MCF 10A (cell line): ENCODE data around the gene OTOR. TPM values are rescaled to one million over a fixed set of nuclear protein-coding genes. Genes with fewer than 3 reads are reported as not detected.

Experiments used
- Bru-seq: library from RNA; stranded (reverse); fragments of 400-500 nt; gene quantifications from one replicate; lab custom pipeline; 2021; lab: Mats Ljungman, UMichigan
- BruChase-seq, 2 experiments: library from RNA; stranded (reverse); fragments of 400-500 nt; gene quantifications; one replicate each; lab custom pipeline; 2021; lab: Mats Ljungman, UMichigan
- BruUV-seq: library from RNA; stranded (reverse); fragments of 400-500 nt; replicated peaks from 2 replicates; lab custom pipeline; 2021; lab: Mats Ljungman, UMichigan
- CTCF ChIA-PET: fragments of 300-600 bp; sonication (Branson Sonifier 250); formaldehyde crosslinking; extraction: SDS; loops from one replicate; lab custom pipeline; 2021; ENCODE audit warnings: antibody characterized with exemption, inconsistent platforms; lab: Yijun Ruan, JAX
- POLR2A ChIA-PET: fragments of 300-600, 350-650 bp; sonication (Branson Sonifier 250); formaldehyde crosslinking; extraction: SDS; loops from one replicate; lab custom pipeline; 2020; ENCODE audit warnings: antibody characterized with exemption, inconsistent platforms; lab: Yijun Ruan, JAX
- DNase-seq: peaks from one replicate; pipeline ENCODE4 v3.0.0-alpha.2; 2018; ENCODE audit not compliant: unreplicated experiment
- H3K27ac Mint-ChIP-seq: one replicate; pipeline ENCODE4 v1.8.0; 2022; ENCODE audit warnings: mild to moderate bottlenecking, low read depth, mixed read lengths; ENCODE audit not compliant: unreplicated experiment
- H3K27me3 Mint-ChIP-seq: one replicate; pipeline ENCODE4 v1.8.0; 2022; ENCODE audit warnings: mixed read lengths; ENCODE audit not compliant: insufficient read depth, unreplicated experiment
- H3K36me3 Mint-ChIP-seq: one replicate; pipeline ENCODE4 v1.8.0; 2022; ENCODE audit warnings: mild to moderate bottlenecking, moderate library complexity, mixed read lengths; ENCODE audit not compliant: insufficient read depth, unreplicated experiment
- H3K4me1 Mint-ChIP-seq: one replicate; pipeline ENCODE4 v1.8.0; 2022; ENCODE audit warnings: mixed read lengths; ENCODE audit not compliant: insufficient read depth, unreplicated experiment
- H3K4me3 Mint-ChIP-seq: one replicate; pipeline ENCODE4 v1.8.0; 2022; ENCODE audit warnings: mild to moderate bottlenecking, moderate library complexity, mixed read lengths; ENCODE audit not compliant: unreplicated experiment
- H3K9me3 Mint-ChIP-seq: one replicate; pipeline ENCODE4 v1.8.0; 2022; ENCODE audit warnings: mixed read lengths; ENCODE audit not compliant: unreplicated experiment
- intact Hi-C: fragments of 100-400 bp; cut with micrococcal nuclease; formaldehyde crosslinking; loops from 2 replicates; pipeline ENCODE4 v1.14.1; 2022
- long read RNA-seq: library from polyadenylated mRNA; stranded (forward); transcript quantifications from one replicate; pipeline ENCODE4 v2.0.0, GENCODE V29; 2022
- total RNA-seq: library from RNA; stranded (reverse); gene quantifications from 2 replicates; pipeline ENCODE4 v1.2.3, GENCODE V29; 2022
- TF ChIP-seq, protein P1 (sequence below): fragments of 200-600 bp; IDR thresholded peaks from one replicate; pipeline ENCODE4 v1.8.0; 2022; ENCODE audit warnings: antibody characterized with exemption, mild to moderate bottlenecking; ENCODE audit not compliant: unreplicated experiment

OTOR gene, protein sequence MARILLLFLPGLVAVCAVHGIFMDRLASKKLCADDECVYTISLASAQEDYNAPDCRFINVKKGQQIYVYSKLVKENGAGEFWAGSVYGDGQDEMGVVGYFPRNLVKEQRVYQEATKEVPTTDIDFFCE
- total RNA-seq (not detected in 2 replicates), Bru-seq, nascent RNA (percentile 14 among the genes with signal in this experiment), BruChase-seq, experiment 1, labeled RNA remaining after a 6-hour chase (percentile 13 among the genes with signal in this experiment), BruChase-seq, experiment 2, labeled RNA remaining after a 2-hour chase (not detected)
- long read RNA-seq, result 0 reads

DNA sequence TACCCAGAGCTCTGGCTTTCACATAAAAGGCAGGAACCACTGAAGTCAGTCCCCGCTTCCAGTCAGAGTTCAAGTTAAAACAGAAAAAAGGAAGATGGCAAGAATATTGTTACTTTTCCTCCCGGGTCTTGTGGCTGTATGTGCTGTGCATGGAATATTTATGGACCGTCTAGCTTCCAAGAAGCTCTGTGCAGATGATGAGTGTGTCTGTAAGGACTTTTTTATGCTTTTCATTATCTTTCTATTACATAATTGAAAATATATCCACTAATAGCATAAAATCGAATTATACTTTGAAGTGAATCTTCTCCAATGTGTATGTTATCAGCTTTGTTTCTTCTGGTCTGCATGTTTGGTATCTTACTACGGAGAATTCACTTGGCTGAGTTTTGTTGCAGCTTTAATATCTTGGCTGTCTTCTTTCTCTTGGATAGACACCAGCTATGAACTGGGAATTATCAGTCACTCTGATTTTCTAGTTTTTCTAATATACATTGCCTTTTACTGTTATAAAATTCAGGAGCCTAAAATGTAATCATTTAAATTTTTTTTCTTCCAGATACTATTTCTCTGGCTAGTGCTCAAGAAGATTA is at the start of gene OTOR:
Gene OTOR, plus strand, starts transcription at position 51 of the 593 bp plus-strand sequence. Its CDS starts 44 bp downstream, at position 95.
- intact Hi-C loops, result no loop called here
- no peak within 1 kb of the TSS for H3K27ac Mint-ChIP-seq
- CTCF ChIA-PET, result interaction anchor here (0.6 to 6.8 kb wide), 3 partner anchors 13 to 1726 kb away, joined by 3 to 75 read pairs (median 3); no protein-coding TSS in a partner anchor

DNA sequence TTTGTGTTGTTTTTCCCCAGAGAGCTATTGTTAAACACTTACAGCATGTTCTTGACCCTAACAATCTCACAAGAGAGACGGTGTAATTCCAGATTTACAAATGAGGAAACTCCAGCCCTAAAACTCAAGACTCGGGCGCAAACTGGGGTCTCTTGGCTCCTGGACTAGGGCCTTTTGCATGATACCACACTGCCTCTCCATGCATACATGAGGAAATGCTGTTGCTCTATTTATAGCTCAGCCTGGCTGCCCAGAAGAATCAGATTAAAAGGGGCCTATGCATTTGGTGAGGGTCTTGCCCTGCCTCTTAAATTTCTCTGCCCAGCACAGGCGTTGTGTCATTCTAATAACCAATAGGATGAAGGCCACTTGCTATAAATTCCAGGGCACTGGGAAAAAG is 48.9 kb upstream of the OTOR start:
- intact Hi-C loops, result no loop called here
- no peaks in the 10 kb centered on the region for H3K36me3 Mint-ChIP-seq
- CTCF ChIA-PET, result interaction anchor here (0.6 to 1.2 kb wide), 3 partner anchors 11 to 62 kb away, joined by 3 to 4 read pairs (median 3); no protein-coding TSS in a partner anchor
- no peak for DNase-seq
- H3K27me3 Mint-ChIP-seq, result no peaks in the 10 kb centered on the region
- POLR2A ChIA-PET, result no interaction called here
- no peaks in the 10 kb centered on the region for H3K4me1 Mint-ChIP-seq
- no TSS peak for BruUV-seq
- H3K4me3 Mint-ChIP-seq, result no peak overlapping the region
- no peaks in the 10 kb centered on the region for H3K9me3 Mint-ChIP-seq
- H3K27ac Mint-ChIP-seq, result no peak overlapping the region
- TF ChIP-seq, protein P1, sequence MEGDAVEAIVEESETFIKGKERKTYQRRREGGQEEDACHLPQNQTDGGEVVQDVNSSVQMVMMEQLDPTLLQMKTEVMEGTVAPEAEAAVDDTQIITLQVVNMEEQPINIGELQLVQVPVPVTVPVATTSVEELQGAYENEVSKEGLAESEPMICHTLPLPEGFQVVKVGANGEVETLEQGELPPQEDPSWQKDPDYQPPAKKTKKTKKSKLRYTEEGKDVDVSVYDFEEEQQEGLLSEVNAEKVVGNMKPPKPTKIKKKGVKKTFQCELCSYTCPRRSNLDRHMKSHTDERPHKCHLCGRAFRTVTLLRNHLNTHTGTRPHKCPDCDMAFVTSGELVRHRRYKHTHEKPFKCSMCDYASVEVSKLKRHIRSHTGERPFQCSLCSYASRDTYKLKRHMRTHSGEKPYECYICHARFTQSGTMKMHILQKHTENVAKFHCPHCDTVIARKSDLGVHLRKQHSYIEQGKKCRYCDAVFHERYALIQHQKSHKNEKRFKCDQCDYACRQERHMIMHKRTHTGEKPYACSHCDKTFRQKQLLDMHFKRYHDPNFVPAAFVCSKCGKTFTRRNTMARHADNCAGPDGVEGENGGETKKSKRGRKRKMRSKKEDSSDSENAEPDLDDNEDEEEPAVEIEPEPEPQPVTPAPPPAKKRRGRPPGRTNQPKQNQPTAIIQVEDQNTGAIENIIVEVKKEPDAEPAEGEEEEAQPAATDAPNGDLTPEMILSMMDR, result no peak

More for the DNA sequence above, at the start of gene OTOR:
- DNase-seq, result no peak
- no peaks in the 10 kb centered on the region for H3K9me3 Mint-ChIP-seq
- H3K36me3 Mint-ChIP-seq, result no peaks in the 10 kb centered on the region
- BruUV-seq, result no TSS peak
- no peaks in the 10 kb centered on the region for H3K4me1 Mint-ChIP-seq
- H3K4me3 Mint-ChIP-seq, result no peak within 1 kb of the TSS
- no peaks in the 10 kb centered on the region for H3K27me3 Mint-ChIP-seq
- TF ChIP-seq, protein P1, result no peak
- POLR2A ChIA-PET, result interaction anchor here (0.7 to 1.1 kb wide), 2 partner anchors 11 to 13 kb away, joined by 4 read pairs; no protein-coding TSS in a partner anchor

DNA sequence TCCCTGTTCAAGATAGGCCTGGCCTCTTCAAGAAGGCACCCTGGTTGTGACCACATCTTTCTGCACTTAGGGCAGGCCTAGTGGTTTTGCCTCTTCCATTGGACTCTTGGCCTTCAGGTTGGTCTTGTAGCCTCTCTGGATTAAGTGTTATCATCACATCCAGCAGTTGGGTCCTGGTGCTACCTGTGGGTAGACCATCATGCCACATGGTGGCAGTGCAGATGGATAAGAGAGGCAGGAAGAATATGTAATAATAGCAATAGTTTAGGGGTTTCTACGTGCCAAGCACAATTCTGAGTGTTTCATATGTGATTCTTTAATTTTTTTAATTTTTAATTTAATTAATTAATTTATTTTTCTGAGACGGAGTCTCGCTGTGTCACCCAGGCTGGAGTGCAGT is 46.9 kb upstream of the OTOR start:
- no TSS peak for BruUV-seq
- Mint-ChIP-seq H3K4me3 (no peak overlapping the region), H3K4me1 (no peaks in the 10 kb centered on the region), H3K27me3 (no peaks in the 10 kb centered on the region), H3K27ac (no peak overlapping the region), H3K9me3 (no peaks in the 10 kb centered on the region), H3K36me3 (no peaks in the 10 kb centered on the region)
- TF ChIP-seq, protein P1, result no peak
- peak; percentile 40 for DNase-seq
- CTCF ChIA-PET, result interaction anchor here (0.9 kb wide), 1 partner anchor 15 kb away, joined by 3 read pairs; no protein-coding TSS in a partner anchor
- POLR2A ChIA-PET, result no interaction called here
- intact Hi-C loops, result loop anchor here (1.0 kb wide), 1 partner anchor 60 kb away; no protein-coding TSS in a partner anchor

DNA sequence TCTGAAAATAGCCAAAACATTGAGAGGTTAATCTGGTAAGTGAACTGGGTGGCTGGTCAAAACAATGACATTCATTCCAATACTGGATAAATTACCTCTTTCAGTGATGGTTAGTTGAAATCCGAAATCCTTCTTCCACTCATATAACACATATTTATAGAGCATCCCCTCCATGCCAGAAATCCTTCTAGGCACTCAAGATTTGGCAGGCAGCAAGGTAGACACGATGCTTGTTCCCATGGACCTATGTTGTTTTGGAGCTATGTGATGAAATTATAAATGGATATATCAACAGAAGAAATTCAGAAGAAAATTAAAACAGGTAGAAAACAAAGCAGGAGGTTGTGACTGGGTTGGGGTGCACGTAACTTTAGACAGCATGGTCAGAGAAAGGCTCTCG is 44.6 kb upstream of the OTOR start:
- intact Hi-C loops, result no loop called here
- TF ChIP-seq, protein P1, result no peak
- CTCF ChIA-PET, result interaction anchor here (0.7 to 1.9 kb wide), 3 partner anchors 12 to 57 kb away, joined by 3 to 7 read pairs (median 4); no protein-coding TSS in a partner anchor
- H3K27ac Mint-ChIP-seq, result no peak overlapping the region
- H3K36me3 Mint-ChIP-seq, result no peaks in the 10 kb centered on the region
- POLR2A ChIA-PET, result no interaction called here
- no TSS peak for BruUV-seq
- H3K4me3 Mint-ChIP-seq, result no peak overlapping the region
- no peaks in the 10 kb centered on the region for H3K9me3 Mint-ChIP-seq
- no peak for DNase-seq
- H3K27me3 Mint-ChIP-seq, result no peaks in the 10 kb centered on the region
- H3K4me1 Mint-ChIP-seq, result no peaks in the 10 kb centered on the region
